Liver (tissue), 3 donors: ENCODE results near the gene SPINK9.

Experiments used
- ATF3 ChIP-seq: IDR thresholded peaks from 2 replicates; pipeline ENCODE4 v1.6.1; 2016; ENCODE audit warnings: antibody characterized with exemption
- FOXA1 ChIP-seq: IDR thresholded peaks from 2 replicates; pipeline ENCODE4 v1.6.1; 2016; ENCODE audit warnings: antibody characterized with exemption
- GABPA ChIP-seq, 2 donors: IDR thresholded peaks in 1 of 2; conservative IDR thresholded peaks in 1 of 2; 2 replicates each; pipeline ENCODE4 v1.6.1; 2016; ENCODE audit warnings: antibody characterized with exemption in 2 of 2, mild to moderate bottlenecking in 1 of 2, moderate library complexity in 1 of 2
- HNF4A ChIP-seq, 2 donors: conservative IDR thresholded peaks; 2 replicates each; pipeline ENCODE4 v1.6.1; 2016; ENCODE audit warnings: antibody characterized with exemption in 2 of 2, mild to moderate bottlenecking in 2 of 2
- JUND ChIP-seq, 2 donors: IDR thresholded peaks; 2 replicates each; pipeline ENCODE4 v1.6.1; 2016; ENCODE audit warnings: antibody characterized with exemption in 2 of 2
- RAD21 ChIP-seq, 2 donors: IDR thresholded peaks; 2 replicates each; pipeline ENCODE4 v1.6.1; 2016; ENCODE audit warnings: antibody characterized with exemption in 2 of 2, mild to moderate bottlenecking in 2 of 2
- SP1 ChIP-seq: IDR thresholded peaks from 2 replicates; pipeline ENCODE4 v1.6.1; 2018; ENCODE audit warnings: antibody characterized with exemption, mild to moderate bottlenecking
- TAF1 ChIP-seq: conservative IDR thresholded peaks from 2 replicates; pipeline ENCODE4 v1.6.1; 2016; ENCODE audit warnings: antibody characterized with exemption, mild to moderate bottlenecking
- TF ChIP-seq, protein P1 (sequence below): fragments of 150-350 bp; IDR thresholded peaks from 2 replicates; pipeline ENCODE4 v1.5.1; 2017; ENCODE audit warnings: improper control_type of control experiment, low read depth, low read length; ENCODE audit not compliant: missing input control
- TF ChIP-seq, protein P2 (sequence below): IDR thresholded peaks from 2 replicates; pipeline ENCODE4 v1.6.1; 2016; ENCODE audit warnings: antibody characterized with exemption
- donor health status: healthy.
- donor health status: healthy.

DNA sequence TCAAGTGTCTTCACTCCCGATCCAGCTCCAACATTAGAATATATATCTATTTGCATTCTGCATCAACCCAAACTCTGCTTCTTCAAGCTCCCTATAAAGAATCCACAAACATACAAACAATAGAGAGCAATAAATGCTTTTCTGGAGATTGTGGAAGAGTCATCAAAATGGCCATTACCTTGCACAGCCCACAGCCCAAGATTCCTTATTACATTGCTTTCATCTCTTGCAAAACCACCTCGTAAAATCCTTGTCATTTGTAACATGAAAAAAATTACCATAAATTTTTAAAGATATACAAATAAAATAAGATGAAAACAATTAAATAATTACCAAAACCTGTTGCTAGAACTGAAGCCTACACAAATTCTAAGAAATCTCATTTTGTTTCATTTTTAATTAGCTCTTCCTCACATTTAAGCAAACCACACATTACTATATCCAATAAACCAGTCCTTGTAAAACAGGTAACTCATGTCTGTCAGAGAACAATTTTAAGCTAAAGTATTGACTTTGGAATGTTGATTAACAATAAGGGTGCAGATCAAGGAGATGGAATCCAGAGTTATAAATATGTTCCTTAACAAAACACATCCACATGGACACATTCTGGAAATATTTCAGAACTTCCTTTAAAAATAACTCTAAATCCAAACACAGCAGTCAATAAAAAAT is 7.1 kb downstream of the SPINK9 start:
- TF ChIP-seq, protein P1, sequence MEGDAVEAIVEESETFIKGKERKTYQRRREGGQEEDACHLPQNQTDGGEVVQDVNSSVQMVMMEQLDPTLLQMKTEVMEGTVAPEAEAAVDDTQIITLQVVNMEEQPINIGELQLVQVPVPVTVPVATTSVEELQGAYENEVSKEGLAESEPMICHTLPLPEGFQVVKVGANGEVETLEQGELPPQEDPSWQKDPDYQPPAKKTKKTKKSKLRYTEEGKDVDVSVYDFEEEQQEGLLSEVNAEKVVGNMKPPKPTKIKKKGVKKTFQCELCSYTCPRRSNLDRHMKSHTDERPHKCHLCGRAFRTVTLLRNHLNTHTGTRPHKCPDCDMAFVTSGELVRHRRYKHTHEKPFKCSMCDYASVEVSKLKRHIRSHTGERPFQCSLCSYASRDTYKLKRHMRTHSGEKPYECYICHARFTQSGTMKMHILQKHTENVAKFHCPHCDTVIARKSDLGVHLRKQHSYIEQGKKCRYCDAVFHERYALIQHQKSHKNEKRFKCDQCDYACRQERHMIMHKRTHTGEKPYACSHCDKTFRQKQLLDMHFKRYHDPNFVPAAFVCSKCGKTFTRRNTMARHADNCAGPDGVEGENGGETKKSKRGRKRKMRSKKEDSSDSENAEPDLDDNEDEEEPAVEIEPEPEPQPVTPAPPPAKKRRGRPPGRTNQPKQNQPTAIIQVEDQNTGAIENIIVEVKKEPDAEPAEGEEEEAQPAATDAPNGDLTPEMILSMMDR: no peak
- TF ChIP-seq JUND (IDR thresholded peaks at IDR 0.05): no peak
- TF ChIP-seq, protein P2, sequence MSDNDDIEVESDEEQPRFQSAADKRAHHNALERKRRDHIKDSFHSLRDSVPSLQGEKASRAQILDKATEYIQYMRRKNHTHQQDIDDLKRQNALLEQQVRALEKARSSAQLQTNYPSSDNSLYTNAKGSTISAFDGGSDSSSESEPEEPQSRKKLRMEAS: no peak
- TF ChIP-seq TAF1: no peak
- no peak for TF ChIP-seq RAD21 (IDR thresholded peaks at IDR 0.05)
- TF ChIP-seq GABPA (IDR thresholded peaks at IDR 0.05 in 1 of 2, conservative IDR thresholded peaks at IDR 0.05 in 1 of 2): no peak
- TF ChIP-seq ATF3: no peak
- no peak for TF ChIP-seq FOXA1
- no peak for TF ChIP-seq HNF4A (conservative IDR thresholded peaks at IDR 0.05)
- TF ChIP-seq SP1: no peak
